Omental fat pad (tissue), 4 donors: ENCODE data around the gene PAXIP1. TPM values are rescaled to one million over a fixed set of nuclear protein-coding genes. Genes with fewer than 3 reads are reported as not detected.
"Not testable (repeated sequence)": the region's sequence is repeated elsewhere in the genome, so short reads cannot be mapped to it uniquely, and the experiment has no call there.

Source experiments
- ATAC-seq: fragments of 150-250 bp; one replicate; pipeline ENCODE4 v1.9.1; 2016; ENCODE audit warnings: mild to moderate bottlenecking, moderate library complexity; ENCODE audit not compliant: low FRiP score
- DNase-seq: peaks from one replicate; pipeline ENCODE4 v3.0.0-alpha.2; 2019; ENCODE audit warnings: low spot score
- total RNA-seq, 4 donors: library from RNA; depleted of rRNA; stranded (reverse); fragments of >200 nt; gene quantifications; one replicate each; pipeline ENCODE4 v1.1.0, GENCODE V29; 2016
- TF ChIP-seq, protein P1 (sequence below), 3 donors: fragments of 450-650 bp; IDR thresholded peaks; one replicate each; pipeline ENCODE4 v1.5.1; 2016 to 2017; ENCODE audit warnings: antibody characterized with exemption in 3 of 3, mild to moderate bottlenecking in 3 of 3, moderate library complexity in 2 of 3

The PAXIP1 gene
- total RNA-seq, 4 donors from 2014 or later = 7.9 to 14.2 (median 11.4) TPM

DNA sequence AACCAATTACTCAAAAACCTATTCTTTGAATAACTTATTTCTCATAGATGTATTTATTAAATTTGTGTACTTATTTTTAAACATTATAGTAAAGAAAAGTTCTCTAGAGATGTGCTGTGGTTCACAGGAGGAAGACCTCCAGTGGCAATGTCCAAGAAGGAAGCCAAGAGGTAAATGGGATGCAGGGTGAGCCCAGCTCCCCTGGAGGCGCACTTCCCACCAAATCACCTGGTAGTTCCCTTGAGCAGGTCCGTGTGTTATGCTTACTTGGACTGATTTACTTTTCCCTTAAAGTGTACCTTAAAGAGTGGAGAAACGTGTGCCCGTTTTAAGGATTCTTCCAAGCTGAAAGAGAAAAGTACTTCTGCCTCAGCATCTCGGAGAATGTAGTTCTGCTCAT is 55.3 kb downstream of the PAXIP1 start:
- DNase-seq = no peak
- no peak for ATAC-seq
- TF ChIP-seq, protein P1, sequence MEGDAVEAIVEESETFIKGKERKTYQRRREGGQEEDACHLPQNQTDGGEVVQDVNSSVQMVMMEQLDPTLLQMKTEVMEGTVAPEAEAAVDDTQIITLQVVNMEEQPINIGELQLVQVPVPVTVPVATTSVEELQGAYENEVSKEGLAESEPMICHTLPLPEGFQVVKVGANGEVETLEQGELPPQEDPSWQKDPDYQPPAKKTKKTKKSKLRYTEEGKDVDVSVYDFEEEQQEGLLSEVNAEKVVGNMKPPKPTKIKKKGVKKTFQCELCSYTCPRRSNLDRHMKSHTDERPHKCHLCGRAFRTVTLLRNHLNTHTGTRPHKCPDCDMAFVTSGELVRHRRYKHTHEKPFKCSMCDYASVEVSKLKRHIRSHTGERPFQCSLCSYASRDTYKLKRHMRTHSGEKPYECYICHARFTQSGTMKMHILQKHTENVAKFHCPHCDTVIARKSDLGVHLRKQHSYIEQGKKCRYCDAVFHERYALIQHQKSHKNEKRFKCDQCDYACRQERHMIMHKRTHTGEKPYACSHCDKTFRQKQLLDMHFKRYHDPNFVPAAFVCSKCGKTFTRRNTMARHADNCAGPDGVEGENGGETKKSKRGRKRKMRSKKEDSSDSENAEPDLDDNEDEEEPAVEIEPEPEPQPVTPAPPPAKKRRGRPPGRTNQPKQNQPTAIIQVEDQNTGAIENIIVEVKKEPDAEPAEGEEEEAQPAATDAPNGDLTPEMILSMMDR (IDR thresholded peaks at IDR 0.05) = no peak

DNA sequence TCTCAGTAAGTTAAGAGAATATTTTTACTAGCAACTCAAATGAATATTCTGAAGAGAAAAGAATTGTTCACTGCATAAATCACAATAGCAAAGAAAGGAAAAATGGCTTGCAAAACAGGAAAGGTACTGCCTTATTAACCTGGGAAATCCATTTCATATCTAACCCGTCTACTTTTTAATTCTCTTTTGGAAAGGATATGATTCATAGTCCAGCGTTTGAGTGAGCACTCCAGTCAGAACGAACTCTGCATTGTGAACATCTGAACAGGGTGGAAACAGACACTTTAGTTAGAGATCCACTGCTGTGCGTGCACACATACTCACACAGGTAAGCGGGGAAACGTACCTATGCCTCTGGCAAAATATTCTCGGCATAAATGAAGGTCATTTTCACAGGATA is 56.8 kb downstream of the PAXIP1 start:
- TF ChIP-seq, protein P1 (IDR thresholded peaks at IDR 0.05) = no peak
- ATAC-seq (no peak), DNase-seq (no peak)

DNA sequence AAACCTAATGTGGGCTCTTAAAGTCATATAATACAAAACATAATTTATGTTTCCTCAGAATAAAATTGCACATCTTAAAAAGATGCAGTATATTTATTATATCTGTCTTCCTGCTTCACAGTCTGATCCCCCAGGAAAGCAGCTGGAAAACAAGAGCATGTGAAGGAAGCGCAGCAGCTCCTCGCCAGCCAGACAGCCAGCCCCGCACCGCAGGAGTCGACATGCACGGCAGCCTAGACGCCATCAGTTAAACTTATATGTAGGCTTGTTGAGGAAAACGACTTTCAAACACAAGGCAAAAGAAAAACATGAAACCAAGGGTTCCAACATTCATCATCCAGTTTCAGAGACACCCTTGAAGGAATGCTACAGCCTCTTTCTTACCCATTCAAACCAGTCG is 59.0 kb downstream of the PAXIP1 start:
- TF ChIP-seq, protein P1 (IDR thresholded peaks at IDR 0.05) = no peak
- DNase-seq (no peak), ATAC-seq (no peak)

DNA sequence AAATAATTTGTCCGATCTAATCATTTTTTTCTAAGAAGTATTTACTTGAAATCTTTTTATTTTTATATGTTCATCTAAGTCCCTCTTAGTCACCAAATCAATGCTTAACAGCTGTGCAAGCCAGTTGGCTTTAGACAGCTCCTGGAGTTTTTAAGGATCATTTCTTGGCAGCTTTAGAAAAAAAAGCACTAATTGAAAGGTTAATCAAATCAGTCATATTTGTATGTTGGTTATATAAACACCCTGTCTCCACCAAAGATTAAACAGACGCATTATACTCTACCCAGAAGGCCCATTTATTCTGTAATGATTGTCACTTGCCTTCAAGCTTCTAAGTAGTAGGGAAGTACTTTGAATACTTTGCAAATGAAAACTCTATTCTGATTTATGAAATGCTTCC is 60.2 kb downstream of the PAXIP1 start:
- DNase-seq (no peak), ATAC-seq (no peak)
- TF ChIP-seq, protein P1 (IDR thresholded peaks at IDR 0.05) = no peak

DNA sequence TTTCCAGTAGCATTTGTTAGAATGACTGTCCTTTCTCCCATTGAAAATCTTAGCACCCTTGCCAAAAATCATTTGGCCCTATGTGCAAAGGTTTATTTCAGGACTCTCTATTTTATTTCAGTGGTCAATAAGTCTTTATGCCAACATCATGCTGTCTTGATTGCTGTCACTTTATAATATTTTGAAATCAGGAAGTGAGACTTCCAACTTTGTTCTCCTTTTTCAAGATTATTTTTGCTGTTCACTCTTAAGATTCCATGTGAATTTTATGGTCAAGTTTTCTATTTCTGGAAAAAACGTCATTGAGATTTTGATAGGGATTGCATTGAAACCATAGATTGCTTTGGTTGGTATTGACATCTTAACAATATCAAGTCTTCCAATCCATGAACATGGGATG is 65.1 kb downstream of the PAXIP1 start:
- DNase-seq = no peak
- TF ChIP-seq, protein P1 (IDR thresholded peaks at IDR 0.05) = no peak
- ATAC-seq = no peak

DNA sequence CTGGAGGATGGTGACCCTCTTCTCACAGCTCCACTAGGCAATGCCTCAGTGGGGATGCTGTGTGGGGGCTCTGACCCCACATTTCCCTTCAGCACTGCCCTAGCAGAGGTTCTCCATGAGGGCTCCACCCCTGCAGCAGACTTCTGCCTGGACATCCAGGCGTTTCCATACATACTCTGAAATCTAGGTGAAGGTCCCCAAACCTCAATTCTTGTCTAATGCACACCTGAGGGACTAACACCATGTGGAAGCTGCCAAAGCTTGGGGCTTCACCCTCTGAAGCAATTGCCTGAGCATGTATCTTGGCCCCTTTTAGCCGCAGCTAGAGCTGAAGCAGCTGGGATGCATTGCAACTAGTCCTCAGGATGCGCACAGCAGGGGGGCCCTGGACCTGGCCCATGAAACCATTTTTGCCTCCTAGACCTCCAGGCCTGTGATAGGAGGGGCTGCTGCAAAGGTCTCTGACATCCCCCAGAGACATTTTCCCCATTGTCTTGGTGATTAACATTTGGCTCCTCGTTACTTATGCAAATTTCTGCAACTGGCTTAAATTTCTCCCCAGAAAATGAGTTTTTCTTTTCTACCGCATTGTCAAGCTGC is 68.5 kb downstream of the PAXIP1 start:
- DNase-seq, ATAC-seq: not testable (repeated sequence)

DNA sequence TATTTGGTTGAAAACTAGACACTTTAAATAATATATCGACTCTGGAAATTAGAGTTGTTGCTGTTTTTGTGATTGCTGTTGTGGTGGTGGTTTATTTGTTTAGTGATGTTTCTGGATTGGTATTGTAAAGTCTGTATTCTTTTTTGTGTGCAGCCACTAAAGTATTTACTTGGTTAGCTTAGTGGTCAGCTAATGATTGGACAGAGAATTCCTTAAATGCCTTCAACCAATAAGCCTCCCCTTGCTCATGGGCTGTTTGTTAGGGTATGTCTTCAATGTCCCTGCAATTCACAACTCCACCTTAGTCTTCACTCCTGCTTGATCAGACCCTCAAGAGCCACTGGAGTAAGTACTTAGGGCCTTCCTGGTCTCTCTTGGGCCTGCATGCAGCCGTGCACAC is 71.0 kb downstream of the PAXIP1 start:
- ATAC-seq = no peak
- TF ChIP-seq, protein P1 (IDR thresholded peaks at IDR 0.05) = no peak

More for the DNA sequence above, 71.0 kb downstream of the PAXIP1 start:
- no peak for DNase-seq
